Measurements from ENCODE around the gene RYR3.

DNA sequence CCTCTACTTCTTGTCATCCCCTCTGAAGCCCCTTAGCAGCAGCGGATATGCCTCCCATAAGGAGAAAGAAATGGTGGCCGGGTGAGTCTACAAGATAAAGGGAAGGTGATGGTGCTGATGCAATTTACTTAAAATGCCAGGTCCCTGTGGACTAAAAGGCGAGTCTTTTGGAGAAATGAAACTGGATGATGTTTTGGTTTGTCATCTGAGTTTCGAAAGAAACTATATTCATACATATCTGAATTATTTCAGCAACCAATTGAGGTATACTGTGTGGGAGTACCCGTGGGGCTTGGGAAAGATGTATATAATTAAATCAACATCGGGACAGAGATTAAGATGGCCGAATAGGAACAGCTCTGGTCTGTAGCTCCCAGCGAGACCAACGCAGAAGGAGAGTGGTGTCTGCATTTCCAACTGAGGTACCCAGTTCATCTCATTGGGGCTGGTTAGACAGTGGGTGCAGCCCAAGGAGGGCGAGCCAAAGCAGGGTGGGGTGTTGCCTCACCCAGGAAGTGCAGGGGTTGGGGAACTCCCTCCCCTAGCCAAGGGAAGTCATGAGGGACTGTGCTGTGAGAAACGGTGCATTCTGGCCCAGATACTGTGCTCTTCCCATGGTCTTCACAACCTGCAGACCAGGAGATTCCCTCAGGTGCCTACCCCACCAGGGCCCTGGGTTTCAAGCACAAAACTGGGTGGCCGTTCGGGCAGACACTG lies 446.9 kb downstream of the RYR3 start:
- TF ChIP-seq, protein P1, sequence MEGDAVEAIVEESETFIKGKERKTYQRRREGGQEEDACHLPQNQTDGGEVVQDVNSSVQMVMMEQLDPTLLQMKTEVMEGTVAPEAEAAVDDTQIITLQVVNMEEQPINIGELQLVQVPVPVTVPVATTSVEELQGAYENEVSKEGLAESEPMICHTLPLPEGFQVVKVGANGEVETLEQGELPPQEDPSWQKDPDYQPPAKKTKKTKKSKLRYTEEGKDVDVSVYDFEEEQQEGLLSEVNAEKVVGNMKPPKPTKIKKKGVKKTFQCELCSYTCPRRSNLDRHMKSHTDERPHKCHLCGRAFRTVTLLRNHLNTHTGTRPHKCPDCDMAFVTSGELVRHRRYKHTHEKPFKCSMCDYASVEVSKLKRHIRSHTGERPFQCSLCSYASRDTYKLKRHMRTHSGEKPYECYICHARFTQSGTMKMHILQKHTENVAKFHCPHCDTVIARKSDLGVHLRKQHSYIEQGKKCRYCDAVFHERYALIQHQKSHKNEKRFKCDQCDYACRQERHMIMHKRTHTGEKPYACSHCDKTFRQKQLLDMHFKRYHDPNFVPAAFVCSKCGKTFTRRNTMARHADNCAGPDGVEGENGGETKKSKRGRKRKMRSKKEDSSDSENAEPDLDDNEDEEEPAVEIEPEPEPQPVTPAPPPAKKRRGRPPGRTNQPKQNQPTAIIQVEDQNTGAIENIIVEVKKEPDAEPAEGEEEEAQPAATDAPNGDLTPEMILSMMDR (conservative IDR thresholded peaks at IDR 0.05; ENCODE audit: low read depth, low read length): no peak
- no peak for TF ChIP-seq EZH2 (IDR thresholded peaks at IDR 0.05; ENCODE audit: borderline replicate concordance, low read depth, low read length, poor library complexity, severe bottlenecking)

All from A673 (cell line).